Breast epithelium (tissue), 4 donors: Measurements from ENCODE around the gene ORC1. TPM values are rescaled to one million over a fixed set of nuclear protein-coding genes. Genes with fewer than 3 reads are reported as not detected.

ENCODE experiments used
- DNase-seq, 2 donors: peaks; one replicate each; pipeline ENCODE4 v3.0.0-alpha.2; 2019; ENCODE audit warnings: low spot score in 2 of 2
- H3K27ac ChIP-seq, 2 donors: fragments of 200-600 bp; sonication (generic) in 1 of 2; one replicate each; pipeline ENCODE4 v1.5.1; 2016 to 2019; ENCODE audit warnings: mild to moderate bottlenecking in 1 of 2
- H3K27me3 ChIP-seq, 2 donors: fragments of 200-600 bp; sonication (generic) in 1 of 2; one replicate each; pipeline versions ENCODE4 v1.5.1 to v1.6.0; 2017 to 2019; ENCODE audit warnings: control low read depth in 1 of 2, mild to moderate bottlenecking in 1 of 2
- H3K36me3 ChIP-seq: fragments of 200-600 bp; one replicate; pipeline ENCODE4 v1.5.1; 2019
- H3K4me1 ChIP-seq, 2 donors: fragments of 200-600 bp; sonication (generic); one replicate each; pipeline ENCODE4 v1.5.1; 2016 to 2019; ENCODE audit warnings: control low read depth in 1 of 2
- H3K4me3 ChIP-seq, 3 donors: fragments of 200-600 bp; sonication (generic); 1 replicate in 2 of 3; 2 replicates in 1 of 3; pipeline ENCODE4 v1.5.1; 2016 to 2019; ENCODE audit warnings: mild to moderate bottlenecking in 3 of 3, moderate library complexity in 2 of 3
- H3K9me3 ChIP-seq, 2 donors: fragments of 200-600 bp; sonication (generic) in 1 of 2; one replicate each; pipeline ENCODE4 v1.5.1; 2016 to 2019; ENCODE audit warnings: control low read depth in 1 of 2
- POLR2A ChIP-seq: fragments of 450-650 bp; IDR thresholded peaks from one replicate; pipeline ENCODE4 v1.6.1; 2016; ENCODE audit warnings: antibody characterized with exemption, mild to moderate bottlenecking, moderate library complexity
- POLR2AphosphoS5 ChIP-seq, 3 donors: sonication (generic); formaldehyde crosslinking; IDR thresholded peaks; one replicate each; pipeline ENCODE4 v1.6.1; 2017; ENCODE audit warnings: antibody characterized with exemption in 3 of 3
- intact Hi-C: fragments of 100-400 bp; cut with DNase I; formaldehyde crosslinking; loops from one replicate; pipeline ENCODE4 v1.15.1; 2023; ENCODE audit warnings: low total_unique reads
- total RNA-seq, 3 donors: library from RNA; depleted of rRNA; stranded (reverse); fragments of >200 nt; gene quantifications; one replicate each; pipeline ENCODE4 v1.1.0, GENCODE V29; 2016
- TF ChIP-seq, protein P1 (sequence below), 3 donors: fragments of 450-650 bp; IDR thresholded peaks; one replicate each; pipeline ENCODE4 v1.5.1; 2016 to 2017; ENCODE audit warnings: antibody characterized with exemption in 3 of 3, mild to moderate bottlenecking in 3 of 3, moderate library complexity in 3 of 3

ORC1 gene
- total RNA-seq, 3 donors from 2014 or later: 0.33 to 0.96 (median 0.73) TPM

DNA sequence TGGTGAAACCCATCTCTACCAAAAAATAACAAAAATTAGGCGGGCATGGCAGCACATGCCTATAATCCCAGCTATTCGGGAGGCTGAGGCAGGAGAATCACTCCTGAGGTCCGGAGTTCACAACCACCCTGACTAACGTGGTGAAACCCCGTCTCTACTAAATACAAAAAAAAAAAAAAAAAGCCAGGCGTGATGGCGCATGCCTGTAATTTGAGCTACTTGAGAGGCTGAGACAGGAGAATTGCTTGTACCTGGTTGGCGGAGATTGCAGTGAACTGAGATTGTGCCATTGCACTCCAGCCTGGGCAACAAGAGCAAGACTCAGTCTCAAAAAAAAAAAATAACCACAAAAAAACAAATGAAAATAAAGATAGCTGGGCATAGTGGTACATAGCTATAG lies 80.5 kb downstream of the ORC1 start:
- Histone ChIP-seq H3K4me3 (no peak overlapping the region), H3K27me3 (no peaks in the 10 kb centered on the region), H3K27ac (no peak overlapping the region), H3K9me3 (no peaks in the 10 kb centered on the region), H3K4me1 (no peaks in the 10 kb centered on the region), H3K36me3 (no peaks in the 10 kb centered on the region)
- no peak for DNase-seq
- TF ChIP-seq, protein P1, sequence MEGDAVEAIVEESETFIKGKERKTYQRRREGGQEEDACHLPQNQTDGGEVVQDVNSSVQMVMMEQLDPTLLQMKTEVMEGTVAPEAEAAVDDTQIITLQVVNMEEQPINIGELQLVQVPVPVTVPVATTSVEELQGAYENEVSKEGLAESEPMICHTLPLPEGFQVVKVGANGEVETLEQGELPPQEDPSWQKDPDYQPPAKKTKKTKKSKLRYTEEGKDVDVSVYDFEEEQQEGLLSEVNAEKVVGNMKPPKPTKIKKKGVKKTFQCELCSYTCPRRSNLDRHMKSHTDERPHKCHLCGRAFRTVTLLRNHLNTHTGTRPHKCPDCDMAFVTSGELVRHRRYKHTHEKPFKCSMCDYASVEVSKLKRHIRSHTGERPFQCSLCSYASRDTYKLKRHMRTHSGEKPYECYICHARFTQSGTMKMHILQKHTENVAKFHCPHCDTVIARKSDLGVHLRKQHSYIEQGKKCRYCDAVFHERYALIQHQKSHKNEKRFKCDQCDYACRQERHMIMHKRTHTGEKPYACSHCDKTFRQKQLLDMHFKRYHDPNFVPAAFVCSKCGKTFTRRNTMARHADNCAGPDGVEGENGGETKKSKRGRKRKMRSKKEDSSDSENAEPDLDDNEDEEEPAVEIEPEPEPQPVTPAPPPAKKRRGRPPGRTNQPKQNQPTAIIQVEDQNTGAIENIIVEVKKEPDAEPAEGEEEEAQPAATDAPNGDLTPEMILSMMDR (IDR thresholded peaks at IDR 0.05): no peak
- TF ChIP-seq POLR2A: no peak
- TF ChIP-seq POLR2AphosphoS5 (IDR thresholded peaks at IDR 0.05): no peak
- intact Hi-C loops: no loop called here

Other genes starting within 250 kb of the ORC1 start
- 10 to 100 TPM; 25.2 to 33.1 (median 33.1) TPM for gene CC2D1B, start 38.2 kb downstream of the ORC1 start, total RNA-seq
- 10 to 100 TPM; 13.1 to 20.9 (median 19.7) TPM for gene PRPF38A, start 179 bp upstream of the ORC1 start, total RNA-seq
- 10 to 100 TPM; 44.2 to 85.3 (median 68.8) TPM for gene TUT4, start 148.7 kb upstream of the ORC1 start, total RNA-seq
- 10 to 100 TPM; 17.8 to 24.7 (median 20.3) TPM for gene GPX7, start 197.9 kb upstream of the ORC1 start, total RNA-seq
- under 1 TPM in 1 of 3 donors, not detected in 2; 0.15 TPM for gene SHISAL2A, start 228.7 kb upstream of the ORC1 start, total RNA-seq